Thyroid gland (tissue), 4 donors: Measurements from ENCODE around the gene SRP68.
A peak's percentile ranks its signal among the peaks of the same experiment; 100 is the strongest.

Experiments
- POLR2A ChIP-seq, 2 donors: fragments of 450-650 bp; IDR thresholded peaks; one replicate each; pipeline ENCODE4 v1.6.1; 2017; ENCODE audit warnings: antibody characterized with exemption in 2 of 2, mild to moderate bottlenecking in 2 of 2, moderate library complexity in 1 of 2
- TF ChIP-seq, protein P1 (sequence below), 6 experiments: fragments of 200-600 bp in 3 of 6; fragments of 450-650 bp in 3 of 6; sonication (generic) in 3 of 6; IDR thresholded peaks; one replicate each; pipeline ENCODE4 v1.5.1; 2016 to 2019; ENCODE audit warnings: antibody characterized with exemption in 6 of 6, mild to moderate bottlenecking in 2 of 6, inconsistent platforms in 1 of 6, moderate library complexity in 1 of 6

DNA sequence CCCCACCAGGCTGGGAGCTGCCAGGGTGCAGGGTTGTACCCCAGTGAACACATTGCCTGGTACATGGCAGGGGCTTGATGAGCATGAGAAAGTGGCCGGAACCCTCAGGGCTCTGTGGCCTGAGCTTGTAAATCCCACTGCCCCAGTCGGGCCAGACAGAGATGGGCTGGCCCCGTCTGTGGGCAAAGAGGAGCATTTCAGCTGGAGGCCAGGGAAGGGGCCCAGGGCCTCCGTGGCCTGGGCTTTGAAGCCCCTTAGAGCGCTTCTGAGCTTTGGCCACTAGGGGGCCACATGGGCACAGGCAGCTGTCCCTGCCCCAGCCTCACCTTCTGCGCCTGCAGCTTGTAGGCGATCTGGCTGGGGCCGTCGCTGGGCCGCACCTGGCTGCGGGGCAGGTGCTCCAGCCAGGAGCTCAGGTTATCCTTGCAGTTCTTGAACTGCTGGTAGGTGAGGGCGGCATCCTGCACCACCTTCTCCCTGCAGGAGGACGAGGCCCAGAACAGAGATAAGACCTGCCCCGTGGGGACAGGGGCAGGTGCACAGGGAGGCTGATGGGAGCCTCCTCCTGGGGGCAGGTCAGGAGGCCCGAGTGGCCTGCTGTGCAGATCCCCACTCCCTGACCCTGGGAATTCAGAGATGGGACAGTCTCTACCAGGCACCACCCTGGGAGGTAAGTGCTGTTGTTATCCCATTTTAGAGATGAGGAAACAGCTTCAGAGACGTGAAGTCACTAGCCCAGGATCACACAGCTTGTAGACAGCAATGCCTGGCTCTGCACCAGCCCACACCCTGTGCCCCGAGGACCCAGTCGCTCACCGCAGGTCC, 58.0 kb downstream of the SRP68 start:
- TF ChIP-seq, protein P1, sequence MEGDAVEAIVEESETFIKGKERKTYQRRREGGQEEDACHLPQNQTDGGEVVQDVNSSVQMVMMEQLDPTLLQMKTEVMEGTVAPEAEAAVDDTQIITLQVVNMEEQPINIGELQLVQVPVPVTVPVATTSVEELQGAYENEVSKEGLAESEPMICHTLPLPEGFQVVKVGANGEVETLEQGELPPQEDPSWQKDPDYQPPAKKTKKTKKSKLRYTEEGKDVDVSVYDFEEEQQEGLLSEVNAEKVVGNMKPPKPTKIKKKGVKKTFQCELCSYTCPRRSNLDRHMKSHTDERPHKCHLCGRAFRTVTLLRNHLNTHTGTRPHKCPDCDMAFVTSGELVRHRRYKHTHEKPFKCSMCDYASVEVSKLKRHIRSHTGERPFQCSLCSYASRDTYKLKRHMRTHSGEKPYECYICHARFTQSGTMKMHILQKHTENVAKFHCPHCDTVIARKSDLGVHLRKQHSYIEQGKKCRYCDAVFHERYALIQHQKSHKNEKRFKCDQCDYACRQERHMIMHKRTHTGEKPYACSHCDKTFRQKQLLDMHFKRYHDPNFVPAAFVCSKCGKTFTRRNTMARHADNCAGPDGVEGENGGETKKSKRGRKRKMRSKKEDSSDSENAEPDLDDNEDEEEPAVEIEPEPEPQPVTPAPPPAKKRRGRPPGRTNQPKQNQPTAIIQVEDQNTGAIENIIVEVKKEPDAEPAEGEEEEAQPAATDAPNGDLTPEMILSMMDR (IDR thresholded peaks at IDR 0.05) = peak; percentile 84 to 98 (median 94)
- no peak for TF ChIP-seq POLR2A (IDR thresholded peaks at IDR 0.05)
